HG03025 (cell line): ENCODE results near the gene WWC1.

Experiments used
- ATAC-seq: cut with Tn5 transposase; IDR thresholded peaks from one replicate; pipeline ENCODE4 v1.9.1; 2021; ENCODE audit warnings: mild to moderate bottlenecking, moderate library complexity; ENCODE audit not compliant: unreplicated experiment, low FRiP score

The WWC1 gene

DNA sequence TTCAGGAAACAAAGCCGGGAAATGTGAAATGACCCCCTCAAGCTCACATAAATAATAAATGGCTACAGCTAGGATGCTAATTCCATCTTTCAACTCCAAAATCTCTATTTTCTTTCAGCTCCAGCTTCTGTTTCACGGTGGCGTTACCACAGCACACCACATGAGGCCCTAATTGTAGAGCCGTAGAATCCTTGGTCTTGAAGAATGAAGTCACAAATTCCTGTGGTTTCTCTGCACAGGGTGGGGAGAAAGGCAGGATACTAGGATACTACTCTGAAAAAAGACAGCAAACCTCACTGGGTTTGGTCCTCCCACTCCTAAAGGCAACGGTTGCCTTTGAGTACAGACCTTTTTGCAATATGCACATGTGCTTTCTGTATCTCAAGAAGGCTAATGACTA, 180.9 kb downstream of the WWC1 start:
- ATAC-seq: no peak

- no peak for ATAC-seq
Measured at GRCh38 chr5:168474319-168474718, 182.9 kb downstream of the WWC1 start.

GRCh38 chr5:168477060-168477459, 185.6 kb downstream of the WWC1 start:
- no peak for ATAC-seq

DNA sequence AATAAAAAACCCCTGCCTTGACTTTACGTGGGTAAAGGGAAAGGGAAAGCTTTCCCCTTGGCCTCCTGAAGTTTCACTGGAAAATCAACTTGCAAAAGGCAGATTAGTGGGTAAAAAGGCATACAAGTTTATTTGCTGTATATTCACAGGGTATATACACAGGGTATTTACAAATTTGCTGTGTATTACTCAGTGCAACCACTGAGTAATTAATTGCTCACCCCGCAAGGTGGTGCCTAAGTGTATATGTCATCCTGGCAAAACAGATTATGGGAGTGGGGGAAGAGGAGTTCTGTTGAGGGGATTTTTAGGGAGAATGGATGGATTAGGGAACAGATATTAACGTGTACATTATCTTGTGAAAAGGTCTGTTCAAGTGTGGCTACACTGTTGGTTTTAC, 187.7 kb downstream of the WWC1 start:
- no peak for ATAC-seq

- ATAC-seq: no peak
Measured at GRCh38 chr5:168480601-168481000, 189.2 kb downstream of the WWC1 start.

- ATAC-seq: peak; percentile 87
Measured at GRCh38 chr5:168481330-168481788, 189.9 kb downstream of the WWC1 start.

DNA sequence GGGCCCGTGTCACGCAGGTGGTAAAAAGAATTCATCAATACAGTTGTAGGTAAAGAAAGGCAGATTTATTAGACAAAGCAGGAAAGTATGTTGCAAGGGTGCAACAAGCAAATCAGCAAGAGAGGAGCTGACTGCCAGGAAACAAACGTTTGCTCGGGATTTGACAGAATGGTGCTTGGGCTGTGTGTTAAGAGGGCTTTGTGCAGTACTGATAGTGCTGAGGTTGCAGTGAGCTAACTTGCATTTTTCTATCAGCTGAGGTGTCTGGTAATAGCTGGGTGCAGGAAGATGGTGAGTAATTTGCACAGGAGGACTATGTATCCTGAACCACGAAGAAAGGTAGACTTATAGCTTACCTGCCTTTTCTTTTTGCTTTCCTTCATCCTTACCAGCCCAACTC, 190.9 kb downstream of the WWC1 start:
- ATAC-seq: no peak

- peak; percentile 83 for ATAC-seq
Measured at GRCh38 chr5:168486136-168486879, 194.9 kb downstream of the WWC1 start, which contains the start of gene RARS1. Gene RARS1, plus strand, starts transcription at chr5:168486471. Its CDS starts 28 bp downstream, at chr5:168486499.

GRCh38 chr5:168489059-168489458, 197.6 kb downstream of the WWC1 start:
- ATAC-seq: no peak

GRCh38 chr5:168494057-168494555, 202.7 kb downstream of the WWC1 start:
- no peak for ATAC-seq

DNA sequence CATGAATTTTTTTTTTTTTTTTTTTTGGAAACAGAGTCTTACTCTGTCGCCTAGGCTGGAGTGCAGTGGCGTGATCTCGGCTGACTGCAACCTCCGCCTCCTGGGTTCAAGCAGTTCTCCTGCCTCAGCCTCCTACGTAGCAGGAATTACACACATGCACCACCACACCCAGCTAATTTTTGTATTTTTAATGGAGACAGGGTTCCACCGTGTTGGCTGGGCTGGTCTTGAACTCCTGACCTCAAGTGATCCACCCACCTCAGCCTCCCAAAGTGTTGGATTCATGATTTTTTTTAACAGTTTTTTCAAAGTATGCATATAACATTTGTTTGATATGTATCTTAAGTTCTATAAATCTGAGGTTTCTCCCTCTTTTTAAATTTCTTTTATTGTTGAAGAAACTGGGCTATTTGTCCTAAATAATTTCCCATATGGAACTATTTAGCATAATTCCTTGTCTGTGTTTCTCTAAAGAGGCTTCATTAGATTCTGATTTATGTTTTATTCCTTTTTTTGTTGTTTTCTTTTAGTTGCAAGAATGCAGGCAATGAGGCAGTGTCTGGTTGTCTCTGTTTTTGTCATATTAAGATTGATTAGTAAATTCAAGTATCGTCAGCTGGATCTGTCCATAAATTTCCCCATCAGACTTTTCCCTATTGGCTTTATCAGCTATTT, 211.3 kb downstream of the WWC1 start:
- ATAC-seq: no peak

DNA sequence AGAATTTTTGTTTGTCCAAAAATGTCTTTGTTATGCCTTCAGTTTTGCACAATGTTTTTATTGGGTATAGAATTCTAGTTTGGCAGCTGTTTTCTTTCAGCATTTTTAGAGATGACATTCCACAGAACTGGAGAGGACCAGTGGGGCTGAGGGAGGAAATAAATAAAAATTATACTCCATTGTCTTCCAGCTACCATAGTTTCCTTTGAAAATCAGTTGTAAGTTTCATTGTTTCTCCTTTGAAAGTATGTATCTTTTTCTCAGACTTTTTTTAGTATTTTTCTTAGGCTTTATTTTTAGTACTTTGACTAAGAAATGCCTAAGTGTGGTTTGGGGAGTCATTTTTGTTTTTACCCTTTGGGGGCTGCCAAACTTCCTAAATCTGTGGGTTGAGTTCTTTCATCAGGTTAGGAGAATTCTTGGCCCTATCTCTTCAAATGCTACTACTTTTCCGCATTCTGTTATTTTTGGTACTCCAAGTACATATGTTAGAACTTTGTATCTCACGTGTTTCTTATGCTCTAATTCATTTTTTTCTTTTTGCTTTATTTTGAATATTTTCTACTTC, 222.5 kb downstream of the WWC1 start:
- ATAC-seq: no peak
